Neuron (in vitro differentiated cells): ENCODE data around the gene ADAT2.

ENCODE experiments used
- H2AFZ ChIP-seq: one replicate; pipeline ENCODE4 v1.6.1; 2013; ENCODE audit warnings: low read depth, mild to moderate bottlenecking, inconsistent platforms, low read length, moderate library complexity
- H3K27me3 ChIP-seq: one replicate; pipeline ENCODE4 v1.6.1; 2013; ENCODE audit warnings: low read length; ENCODE audit not compliant: insufficient read depth
- H3K36me3 ChIP-seq: one replicate; pipeline ENCODE4 v1.6.1; 2013; ENCODE audit warnings: low read length; ENCODE audit not compliant: insufficient read depth
- H3K4me1 ChIP-seq: one replicate; pipeline ENCODE4 v1.6.1; 2013; ENCODE audit warnings: low read length; ENCODE audit not compliant: insufficient read depth
- H3K4me3 ChIP-seq: 2 replicates; pipeline ENCODE4 v1.5.1; 2013; ENCODE audit warnings: mild to moderate bottlenecking, low read length, moderate library complexity
- H3K9me3 ChIP-seq: one replicate; pipeline ENCODE4 v1.6.1; 2013; ENCODE audit warnings: low read length

Gene ADAT2

DNA sequence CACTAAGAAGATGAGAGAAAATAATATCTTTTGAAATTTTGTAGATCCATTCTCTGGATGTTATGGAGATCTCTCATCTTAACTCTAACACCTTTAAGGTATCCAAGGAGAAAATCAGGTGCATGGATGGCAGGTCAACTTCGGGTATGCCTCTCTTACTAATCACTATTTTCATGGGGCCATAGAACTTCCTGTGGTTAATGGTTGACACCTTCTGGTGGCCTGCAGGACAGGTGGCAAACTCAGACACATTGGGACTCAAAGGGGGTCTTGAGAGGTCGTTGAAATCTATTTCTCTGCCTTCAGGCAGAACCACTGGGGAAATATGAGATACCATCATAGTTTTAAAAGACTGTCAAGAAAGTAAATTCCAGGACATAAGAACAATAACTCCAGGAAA is 76.5 kb downstream of the ADAT2 start:
- no peaks in the 10 kb centered on the region for H3K36me3 ChIP-seq
- H2AFZ ChIP-seq: no peak overlapping the region
- no peak overlapping the region for H3K4me3 ChIP-seq
- H3K4me1 ChIP-seq: no peaks in the 10 kb centered on the region
- H3K27me3 ChIP-seq: no peaks in the 10 kb centered on the region
- no peaks in the 10 kb centered on the region for H3K9me3 ChIP-seq
